NCI-H82 treated with DMSO at 0.1 percent for 48 hours (cell line): ENCODE data around the gene RFTN2.
"Not testable (repeated sequence)": the region's sequence is repeated elsewhere in the genome, so short reads cannot be mapped to it uniquely, and the experiment has no call there.

ENCODE experiments used
- DNase-seq: peaks from one replicate; lab custom pipeline; 2025; ENCODE audit not compliant: unreplicated experiment; lab: John Stamatoyannopoulos, UW

Gene RFTN2

GRCh38 chr2:197604117-197604860 lies 71.1 kb downstream of the RFTN2 start:
- DNase-seq: no peak

DNA sequence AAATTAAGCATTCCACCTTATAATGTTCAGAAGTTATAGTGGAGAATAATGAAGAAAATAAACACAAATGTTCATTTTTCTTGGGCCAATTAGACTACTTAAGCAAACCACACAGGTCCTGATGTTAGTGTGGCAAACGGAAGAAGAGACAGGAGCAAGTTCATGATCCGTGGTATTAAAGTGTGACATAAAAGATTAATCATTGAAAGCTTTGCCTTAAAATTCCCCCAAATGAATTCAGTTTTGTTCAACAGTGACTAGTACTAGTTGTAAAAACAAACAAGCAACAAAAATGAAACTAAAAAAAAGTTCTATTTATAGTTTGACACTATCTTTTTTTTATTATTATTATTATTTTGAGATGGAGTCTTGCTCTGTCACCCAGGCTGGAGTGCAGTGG lies 73.7 kb downstream of the RFTN2 start:
- DNase-seq: no peak

- DNase-seq: no peak
Measured at GRCh38 chr2:197600306-197600705, 75.1 kb downstream of the RFTN2 start.

DNA sequence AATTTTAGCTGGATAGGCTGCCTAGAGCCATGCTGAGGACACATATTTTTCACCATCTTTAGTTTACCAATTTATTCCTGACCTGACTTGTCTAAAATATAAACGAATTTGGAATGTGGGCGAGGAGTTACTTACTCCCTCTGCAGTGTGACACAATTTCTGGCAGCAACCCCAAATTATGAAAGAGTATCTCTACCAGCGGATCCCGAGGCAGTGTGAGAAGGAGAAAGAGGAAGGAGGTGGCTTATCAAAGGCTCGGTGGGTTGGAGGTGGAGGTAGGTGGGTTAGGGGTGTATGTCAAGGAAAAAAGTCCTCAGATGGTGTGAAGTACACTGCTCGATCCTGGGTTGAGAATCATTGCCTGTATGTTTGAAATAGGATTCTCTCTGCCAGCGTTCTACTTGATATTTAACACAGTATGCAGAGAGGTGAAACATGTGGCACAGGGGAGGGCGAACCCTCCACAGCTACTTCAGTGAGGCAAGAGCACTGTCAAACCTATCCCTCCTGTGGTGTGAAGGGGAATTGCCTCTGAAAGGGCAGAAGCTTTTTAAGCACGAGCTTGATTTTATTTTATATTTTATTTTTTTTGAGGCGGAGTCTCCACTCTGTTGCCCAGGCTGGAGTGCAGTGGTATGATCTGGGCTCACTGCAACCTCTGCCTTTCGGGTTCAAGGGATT lies 76.0 kb downstream of the RFTN2 start:
- DNase-seq: no peak

- no peak for DNase-seq
Measured at GRCh38 chr2:197598450-197598849, 76.9 kb downstream of the RFTN2 start.

DNA sequence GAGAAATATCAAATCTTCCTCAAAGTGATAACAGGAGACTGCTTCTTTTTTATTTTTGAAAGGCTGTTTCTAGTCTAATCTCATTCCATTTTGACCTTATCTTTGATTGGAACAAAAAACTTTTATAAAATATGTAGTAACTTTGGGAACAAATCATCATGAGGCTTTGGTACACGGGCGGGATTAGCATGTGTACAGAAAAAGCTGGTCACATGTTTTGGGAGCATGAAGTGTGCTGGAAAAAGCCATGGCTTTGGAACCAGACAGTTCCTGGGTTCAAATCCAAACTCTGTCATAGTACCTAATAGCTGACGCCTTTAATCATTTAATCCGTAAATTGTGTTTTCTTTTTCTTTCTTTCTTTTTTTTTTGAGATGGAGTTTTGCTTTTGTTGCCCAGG lies 78.2 kb downstream of the RFTN2 start:
- no peak for DNase-seq

GRCh38 chr2:197596766-197597165 lies 78.6 kb downstream of the RFTN2 start:
- no peak for DNase-seq

DNA sequence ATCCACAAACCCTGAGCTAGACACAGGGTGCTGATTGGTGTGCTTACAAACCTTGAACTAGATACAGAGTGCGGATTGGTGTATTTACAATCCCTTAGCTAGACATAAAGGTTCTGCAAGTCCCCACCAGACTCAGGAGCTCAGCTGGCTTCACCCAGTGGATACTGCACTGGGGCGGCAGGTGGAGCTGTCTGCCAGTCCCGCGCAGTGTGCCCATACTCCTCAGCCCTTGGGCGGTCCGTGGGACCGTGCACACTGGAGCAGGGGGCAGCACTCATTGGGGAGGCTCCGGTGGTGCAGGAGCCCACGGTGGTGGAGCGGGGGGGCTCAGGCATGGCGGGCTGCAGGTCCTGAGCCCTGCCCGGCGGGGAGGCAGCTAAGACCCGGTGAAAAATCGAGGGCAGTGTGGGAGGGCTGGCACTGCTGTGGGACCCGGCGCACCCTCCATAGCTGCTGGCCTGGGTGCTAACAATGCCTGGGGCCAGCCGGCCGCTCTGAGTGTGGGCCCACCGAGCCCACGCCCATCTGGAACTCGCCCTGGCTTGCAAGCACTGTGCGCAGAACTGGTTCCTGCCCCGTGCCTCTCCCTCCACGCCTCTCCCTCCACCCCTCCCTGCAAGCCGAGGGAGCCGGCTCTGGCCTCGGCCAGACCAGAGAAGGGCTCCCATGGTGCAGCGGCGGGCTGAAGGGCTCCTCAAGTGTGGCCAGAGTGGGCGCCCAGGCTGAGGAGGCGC lies 83.9 kb downstream of the RFTN2 start:
- DNase-seq: no peak

DNA sequence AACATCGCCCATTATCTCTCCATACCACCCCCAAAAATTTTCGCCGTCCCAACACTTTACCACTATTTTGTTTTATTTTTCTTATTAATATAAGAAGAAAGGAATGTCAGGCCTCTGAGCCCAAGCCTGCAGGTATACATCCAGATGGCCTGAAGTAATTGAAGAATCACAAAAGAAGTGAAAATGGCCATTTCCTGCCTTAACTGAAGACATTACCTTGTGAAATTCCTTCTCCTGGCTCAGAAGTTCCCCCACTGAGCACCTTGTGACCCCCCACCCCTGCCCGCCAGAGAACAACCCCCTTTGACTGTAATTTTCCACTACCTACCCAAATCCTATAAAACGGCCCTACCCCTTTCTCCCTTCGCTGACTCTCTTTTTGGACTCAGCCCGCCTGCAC lies 88.1 kb downstream of the RFTN2 start:
- DNase-seq: not testable (repeated sequence)

DNA sequence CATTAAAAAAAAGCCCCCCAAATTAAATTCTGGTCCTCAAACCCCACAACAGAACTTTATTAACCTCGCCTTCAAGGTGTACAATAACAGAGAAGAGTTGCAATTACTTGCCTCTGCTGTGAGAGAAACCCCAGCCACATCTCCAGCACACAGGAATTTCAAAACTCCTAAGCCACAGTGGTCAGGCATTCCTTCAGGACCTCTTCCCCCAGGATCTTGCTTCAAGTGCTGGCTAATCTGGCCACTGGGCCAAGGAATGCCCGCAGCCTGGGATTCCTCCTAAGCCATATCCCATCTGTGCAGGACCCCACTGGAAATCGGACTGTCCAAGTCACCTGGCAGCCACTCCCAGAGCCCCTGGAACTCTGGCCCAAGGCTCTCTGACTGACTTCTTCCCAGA lies 95.2 kb downstream of the RFTN2 start:
- DNase-seq: not testable (repeated sequence)

- not testable (repeated sequence) for DNase-seq
Measured at GRCh38 chr2:197578294-197578693, 97.1 kb downstream of the RFTN2 start.

GRCh38 chr2:197577446-197577845 lies 97.9 kb downstream of the RFTN2 start:
- DNase-seq: no peak

- no peak for DNase-seq
Measured at GRCh38 chr2:197576631-197577030, 98.8 kb downstream of the RFTN2 start.

DNA sequence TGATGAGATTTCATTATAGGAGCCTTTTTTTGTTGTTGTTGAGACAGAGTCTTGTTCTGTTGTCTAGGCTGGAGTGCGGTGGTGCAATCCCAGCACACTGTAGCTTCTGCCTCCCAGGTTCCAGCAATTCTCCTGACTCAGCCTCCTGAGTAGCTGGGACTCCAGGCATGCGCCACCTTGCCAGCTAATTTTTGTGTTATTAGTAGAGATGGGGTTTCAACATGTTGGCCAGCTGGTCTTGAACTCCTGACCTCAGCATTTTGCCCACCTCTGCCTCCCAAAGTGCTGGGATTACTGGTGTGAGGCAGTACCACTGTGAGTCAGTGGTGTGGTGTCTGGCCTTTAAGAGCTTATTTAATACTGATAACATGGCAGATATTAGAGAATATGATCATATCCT lies 99.4 kb downstream of the RFTN2 start:
- no peak for DNase-seq

GRCh38 chr2:197573608-197574007 lies 101.8 kb downstream of the RFTN2 start:
- DNase-seq: no peak

GRCh38 chr2:197571627-197572271 lies 103.6 kb downstream of the RFTN2 start:
- no peak for DNase-seq

GRCh38 chr2:197560146-197560665 lies 115.2 kb downstream of the RFTN2 start:
- no peak for DNase-seq

DNA sequence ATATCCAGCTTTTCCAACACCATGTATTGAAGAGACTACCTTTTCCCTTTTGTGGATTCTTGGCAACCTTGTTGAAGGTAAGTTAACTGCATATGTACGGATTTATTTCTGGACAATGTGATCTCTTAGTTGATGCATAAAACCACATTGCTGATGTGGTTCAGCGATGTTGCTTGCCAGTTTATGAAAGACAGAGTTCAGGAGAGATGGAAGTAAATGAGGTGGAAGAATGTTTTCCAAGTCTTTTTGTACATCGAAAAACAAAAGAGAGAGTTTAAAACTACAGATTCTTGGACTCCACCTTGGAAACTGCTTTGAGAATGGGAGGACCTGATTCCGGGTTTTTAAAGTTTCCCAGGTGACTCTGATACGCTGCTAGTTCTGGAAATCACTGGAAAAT lies 115.7 kb downstream of the RFTN2 start:
- no peak for DNase-seq

DNA sequence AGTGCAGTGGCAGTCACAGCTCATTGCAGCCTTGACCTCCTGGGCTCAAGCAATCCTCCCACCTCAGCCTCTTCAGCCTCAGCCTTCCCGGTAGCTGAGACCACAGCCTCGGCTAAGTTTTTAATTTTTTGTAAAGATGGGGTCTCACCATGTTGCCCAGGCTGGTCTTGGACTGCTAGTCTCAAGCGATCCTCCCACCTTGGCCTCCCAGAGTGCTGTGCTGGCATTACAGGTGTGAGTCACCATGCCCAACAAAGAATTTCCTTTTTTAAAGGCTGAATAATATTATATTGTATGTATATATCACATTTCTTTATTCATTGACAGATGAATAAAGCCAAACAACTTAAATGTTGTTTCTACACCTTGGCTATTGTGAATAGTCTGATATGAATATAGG lies 117.0 kb downstream of the RFTN2 start:
- DNase-seq: no peak

- DNase-seq: no peak
Measured at GRCh38 chr2:197556456-197556855, 118.9 kb downstream of the RFTN2 start.

- DNase-seq: no peak
Measured at GRCh38 chr2:197555467-197555866, 119.9 kb downstream of the RFTN2 start.
